Prostate gland (tissue), 2 donors: Measurements from ENCODE around the gene SLTM. TPM values are rescaled to one million over a fixed set of nuclear protein-coding genes. Genes with fewer than 3 reads are reported as not detected.

Experiments
- DNase-seq: peaks from one replicate; pipeline ENCODE4 v3.0.0-alpha.2; 2019; ENCODE audit warnings: low spot score
- H3K27ac ChIP-seq, 2 donors: fragments of 200-600 bp; sonication (generic); 2 replicates each; pipeline ENCODE4 v1.5.1; 2017 to 2019
- H3K27me3 ChIP-seq: fragments of 200-600 bp; sonication (generic); replicated peaks from 2 replicates; pipeline ENCODE4 v1.5.1; 2019; ENCODE audit not compliant: insufficient read depth
- H3K36me3 ChIP-seq, 2 donors: fragments of 200-600 bp; sonication (generic); 1 replicate in 1 of 2; 2 replicates in 1 of 2; pipeline versions ENCODE4 v1.5.1 to v1.8.1; 2017 to 2019
- H3K4me1 ChIP-seq: fragments of 200-600 bp; sonication (generic); replicated peaks from 2 replicates; pipeline ENCODE4 v1.5.1; 2019
- H3K4me3 ChIP-seq, 2 donors: fragments of 200-600 bp; sonication (generic); 2 replicates each; pipeline ENCODE4 v1.5.1; 2017 to 2019
- H3K9me3 ChIP-seq: fragments of 200-600 bp; sonication (generic); 2 replicates; pipeline ENCODE4 v1.5.1; 2017
- POLR2A ChIP-seq: fragments of 450-650 bp; IDR thresholded peaks from one replicate; pipeline ENCODE4 v1.6.1; 2016; ENCODE audit warnings: antibody characterized with exemption, mild to moderate bottlenecking
- POLR2AphosphoS5 ChIP-seq: sonication (generic); formaldehyde crosslinking; IDR thresholded peaks from one replicate; pipeline ENCODE4 v1.6.1; 2017; ENCODE audit warnings: antibody characterized with exemption
- WGBS: methylation state at CpG from one replicate; pipeline ENCODE4 v1.1.5; 2018; 5-methylcytosine and 5-hydroxymethylcytosine counted together
- intact Hi-C: fragments of 100-400 bp; cut with DNase I; formaldehyde crosslinking; loops from one replicate; pipeline ENCODE4 v1.14.2; 2022
- total RNA-seq, 2 donors: library from RNA; depleted of rRNA; stranded (reverse); fragments of >200 nt; gene quantifications; one replicate each; pipeline ENCODE4 v1.1.0, GENCODE V29; 2016
- TF ChIP-seq, protein P1 (sequence below), 4 experiments: fragments of 200-600 bp in 2 of 4; fragments of 450-650 bp in 2 of 4; sonication (generic) in 2 of 4; IDR thresholded peaks; 1 replicate in 3 of 4; 2 replicates in 1 of 4; pipeline ENCODE4 v1.5.1; 2016 to 2019; ENCODE audit warnings: antibody characterized with exemption in 4 of 4, mild to moderate bottlenecking in 2 of 4, moderate library complexity in 2 of 4

SLTM gene
- total RNA-seq, 2 donors from 2014 or later, result 65.8 to 73.3 TPM

DNA sequence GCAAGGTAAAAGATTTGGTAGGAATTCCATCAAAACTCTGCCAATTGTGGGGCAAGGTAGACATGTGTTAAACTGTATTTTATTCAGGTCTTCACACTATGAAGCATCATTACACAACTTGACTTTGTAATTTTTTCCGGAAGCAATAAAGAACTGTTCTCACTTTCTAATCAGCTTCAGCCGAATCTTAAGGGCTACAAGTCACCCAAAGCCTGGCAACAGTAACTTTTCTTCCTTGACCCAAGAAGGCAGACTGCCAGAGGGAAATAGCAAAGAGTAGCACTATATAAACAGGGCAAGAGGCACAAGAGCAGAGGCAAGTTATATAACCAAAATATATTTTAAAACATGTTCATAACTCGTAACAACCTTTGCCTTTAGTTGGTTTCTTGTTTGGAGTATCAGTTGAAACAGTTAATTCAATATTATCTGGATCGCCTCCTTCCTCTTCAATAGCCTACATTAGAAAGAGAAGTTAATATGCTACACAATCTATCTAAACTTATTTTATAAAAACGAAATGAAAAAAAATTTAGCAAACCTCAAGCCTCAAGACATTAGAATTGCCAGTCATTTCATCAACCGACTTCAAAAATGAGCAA lies 1.4 kb downstream of the SLTM start:
- H3K9me3 ChIP-seq, result no peaks in the 10 kb centered on the region
- peak overlapping the region; percentile 70 to 93 for H3K4me3 ChIP-seq
- peak overlapping the region; percentile 97 to 99 for H3K27ac ChIP-seq
- H3K4me1 ChIP-seq, result no peaks in the 10 kb centered on the region
- intact Hi-C loops, result loop anchor here (5.0 kb wide), 2 partner anchors 160 to 685 kb away; partner anchors contain the start of gene MINDY2
- 0% methylated on average over 6 of the region's 6 CpGs for WGBS
- peak; percentile 54 for TF ChIP-seq POLR2AphosphoS5
- TF ChIP-seq, protein P1, sequence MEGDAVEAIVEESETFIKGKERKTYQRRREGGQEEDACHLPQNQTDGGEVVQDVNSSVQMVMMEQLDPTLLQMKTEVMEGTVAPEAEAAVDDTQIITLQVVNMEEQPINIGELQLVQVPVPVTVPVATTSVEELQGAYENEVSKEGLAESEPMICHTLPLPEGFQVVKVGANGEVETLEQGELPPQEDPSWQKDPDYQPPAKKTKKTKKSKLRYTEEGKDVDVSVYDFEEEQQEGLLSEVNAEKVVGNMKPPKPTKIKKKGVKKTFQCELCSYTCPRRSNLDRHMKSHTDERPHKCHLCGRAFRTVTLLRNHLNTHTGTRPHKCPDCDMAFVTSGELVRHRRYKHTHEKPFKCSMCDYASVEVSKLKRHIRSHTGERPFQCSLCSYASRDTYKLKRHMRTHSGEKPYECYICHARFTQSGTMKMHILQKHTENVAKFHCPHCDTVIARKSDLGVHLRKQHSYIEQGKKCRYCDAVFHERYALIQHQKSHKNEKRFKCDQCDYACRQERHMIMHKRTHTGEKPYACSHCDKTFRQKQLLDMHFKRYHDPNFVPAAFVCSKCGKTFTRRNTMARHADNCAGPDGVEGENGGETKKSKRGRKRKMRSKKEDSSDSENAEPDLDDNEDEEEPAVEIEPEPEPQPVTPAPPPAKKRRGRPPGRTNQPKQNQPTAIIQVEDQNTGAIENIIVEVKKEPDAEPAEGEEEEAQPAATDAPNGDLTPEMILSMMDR (IDR thresholded peaks at IDR 0.05), result no peak
- no peaks in the 10 kb centered on the region for H3K36me3 ChIP-seq
- DNase-seq, result peak; percentile 59
- no peaks in the 10 kb centered on the region for H3K27me3 ChIP-seq

DNA sequence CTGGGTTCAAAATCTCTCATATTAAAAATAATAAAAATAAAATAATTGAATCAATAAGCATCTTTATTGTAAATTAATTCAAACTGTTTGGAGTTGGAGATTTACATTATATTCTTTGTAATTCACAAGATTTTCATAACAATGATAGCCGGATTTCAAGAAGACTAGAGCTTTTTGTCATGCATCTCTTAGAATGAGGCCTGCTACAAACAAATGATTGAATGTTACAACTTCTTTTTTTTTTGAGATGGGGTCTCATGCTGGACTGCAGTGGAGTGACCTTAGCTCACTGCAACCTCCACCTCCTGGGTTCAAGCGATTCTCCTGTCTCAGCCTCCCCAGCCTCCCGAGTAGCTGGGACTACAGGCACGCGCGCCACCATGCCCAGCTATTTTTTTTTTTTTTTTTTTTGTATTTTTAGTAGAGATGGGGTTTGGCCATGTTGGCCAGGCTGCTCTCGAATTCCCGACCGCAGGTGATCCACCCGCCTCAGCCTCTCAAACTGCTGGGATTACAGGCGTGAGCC lies 3.5 kb downstream of the SLTM start:
- TF ChIP-seq POLR2AphosphoS5, result no peak
- no peak for TF ChIP-seq POLR2A
- TF ChIP-seq, protein P1 (IDR thresholded peaks at IDR 0.05), result no peak
- WGBS, result 93% methylated on average over 11 of the region's 11 CpGs
- intact Hi-C loops, result loop anchor here (5.0 kb wide), 2 partner anchors 158 to 683 kb away; partner anchors contain the start of gene MINDY2
- no peak for DNase-seq
- H3K36me3 ChIP-seq, result no peaks in the 10 kb centered on the region
- no peaks in the 10 kb centered on the region for H3K9me3 ChIP-seq
- H3K4me1 ChIP-seq, result no peaks in the 10 kb centered on the region
- H3K27ac ChIP-seq, result no peak overlapping the region
- no peaks in the 10 kb centered on the region for H3K27me3 ChIP-seq
- no peak overlapping the region for H3K4me3 ChIP-seq

DNA sequence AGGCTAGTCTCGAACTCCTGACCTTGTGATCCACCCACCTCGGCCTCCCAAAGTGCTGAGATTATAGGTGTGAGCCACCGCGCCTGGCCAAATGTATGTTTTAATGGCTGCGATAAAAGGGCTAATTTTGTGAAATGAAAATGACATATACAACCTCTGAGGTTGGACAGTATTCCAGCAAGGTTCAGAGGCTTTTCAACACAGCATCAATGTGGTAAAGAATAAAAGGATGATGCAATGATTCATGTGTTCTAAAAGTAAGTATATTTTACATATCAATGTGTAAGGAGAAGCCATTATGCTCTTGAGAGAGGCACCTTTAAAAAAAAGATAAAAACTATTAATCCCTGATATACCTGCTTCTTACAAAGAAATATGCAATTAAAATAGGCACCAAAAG lies 6.7 kb downstream of the SLTM start:
- WGBS, result 99% methylated on average over 5 of the region's 5 CpGs
- TF ChIP-seq POLR2A, result no peak
- TF ChIP-seq POLR2AphosphoS5, result no peak
- TF ChIP-seq, protein P1 (IDR thresholded peaks at IDR 0.05), result no peak
- intact Hi-C loops, result no loop called here

DNA sequence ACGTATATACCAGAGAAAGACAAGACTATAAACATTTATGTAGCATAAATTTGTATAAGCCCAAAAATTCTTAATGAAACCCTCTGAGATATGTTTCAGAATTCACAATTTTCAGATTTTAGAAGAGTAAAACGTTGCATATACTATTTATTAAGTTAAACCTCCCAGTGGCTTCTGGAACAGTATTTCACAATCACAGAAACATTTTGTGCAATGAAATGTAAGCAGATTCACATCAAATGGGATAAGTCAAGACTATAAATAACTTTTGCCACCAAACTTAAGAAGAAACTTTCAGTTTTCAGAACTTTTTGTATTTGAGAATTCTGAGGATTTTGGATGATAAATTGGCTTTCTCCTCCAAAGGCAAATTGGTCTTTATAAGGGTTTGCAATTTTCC lies 9.2 kb downstream of the SLTM start:
- Histone ChIP-seq H3K27me3 (no peaks in the 10 kb centered on the region), H3K36me3 (no peaks in the 10 kb centered on the region), H3K4me3 (no peak overlapping the region), H3K27ac (peak overlapping the region in 1 of 2 donors; percentile 29), H3K9me3 (no peaks in the 10 kb centered on the region), H3K4me1 (no peaks in the 10 kb centered on the region)
- DNase-seq, result no peak
- 57% methylated on average over 2 of the region's 2 CpGs for WGBS
- TF ChIP-seq POLR2A (no peak), POLR2AphosphoS5 (no peak)
- TF ChIP-seq, protein P1 (IDR thresholded peaks at IDR 0.05), result no peak
- intact Hi-C loops, result no loop called here

More for the DNA sequence above, 6.7 kb downstream of the SLTM start:
- H3K4me3 ChIP-seq, result no peak overlapping the region
- no peaks in the 10 kb centered on the region for H3K27me3 ChIP-seq
- no peak overlapping the region for H3K27ac ChIP-seq
- no peaks in the 10 kb centered on the region for H3K9me3 ChIP-seq
- no peak for DNase-seq
- no peaks in the 10 kb centered on the region for H3K4me1 ChIP-seq
- no peaks in the 10 kb centered on the region for H3K36me3 ChIP-seq

DNA sequence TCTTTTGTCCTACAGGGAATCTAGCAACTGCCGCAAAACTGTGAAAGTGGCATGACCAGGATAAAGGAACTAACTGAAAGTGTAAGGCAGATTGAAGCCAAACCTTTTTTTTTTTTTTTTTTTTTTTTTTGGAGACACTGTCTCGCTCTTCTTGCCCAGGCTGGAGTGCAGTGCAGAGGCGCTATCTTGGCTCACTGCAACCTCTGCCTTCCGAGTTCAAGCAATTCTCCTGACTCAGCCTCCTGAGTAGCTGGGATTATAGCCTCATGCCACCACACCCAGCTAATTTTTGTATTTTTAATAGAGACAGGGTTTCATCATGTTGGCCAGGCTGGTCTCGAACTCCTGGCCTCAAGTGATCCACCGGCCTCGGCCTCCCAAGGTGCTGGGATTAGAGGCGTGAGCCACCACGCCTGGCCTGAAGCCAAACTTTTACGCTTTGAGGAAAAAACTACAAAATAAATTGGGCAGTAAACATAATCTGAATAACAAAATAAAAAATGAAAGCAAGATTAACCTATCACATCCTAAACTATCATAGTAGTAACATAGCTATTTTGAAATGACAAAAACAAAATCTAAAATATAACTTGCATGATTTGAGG lies 9.7 kb downstream of the SLTM start:
- peak overlapping the region in 1 of 2 donors; percentile 29 for H3K27ac ChIP-seq
- 86% methylated on average over 10 of the region's 10 CpGs for WGBS
- H3K4me3 ChIP-seq, result no peak overlapping the region
- intact Hi-C loops, result no loop called here
- no peak for DNase-seq
- no peaks in the 10 kb centered on the region for H3K4me1 ChIP-seq
- H3K27me3 ChIP-seq, result no peaks in the 10 kb centered on the region
- TF ChIP-seq POLR2A, result no peak
- TF ChIP-seq, protein P1 (IDR thresholded peaks at IDR 0.05), result no peak
- no peak for TF ChIP-seq POLR2AphosphoS5
- H3K36me3 ChIP-seq, result no peaks in the 10 kb centered on the region
- no peaks in the 10 kb centered on the region for H3K9me3 ChIP-seq
